K562 (cell line): ENCODE results near the gene WIPF2. TPM values are rescaled to one million over a fixed set of nuclear protein-coding genes. Genes with fewer than 3 reads are reported as not detected.
A peak's percentile ranks its signal among the peaks of the same experiment; 100 is the strongest.

Source experiments
- ATF1 ChIP-seq, 2 experiments: fragments of 450-650 bp in 1 of 2; IDR thresholded peaks; 2 replicates each; pipeline ENCODE4 v1.6.1; 2016; ENCODE audit warnings: missing compliant biosample characterization in 1 of 2, missing genetic modification characterization in 1 of 2
- BDP1 ChIP-seq: IDR thresholded peaks from 3 replicates; pipeline ENCODE4 v1.6.1; 2011; ENCODE audit not compliant: insufficient read length, insufficient read depth
- HEY1 ChIP-seq: fragments of 250-450 bp; sonication (Bioruptor Pico); IDR thresholded peaks from 2 replicates; pipeline ENCODE4 v1.5.0; 2020; ENCODE audit warnings: mild to moderate bottlenecking, moderate library complexity, borderline replicate concordance
- JUND ChIP-seq, 2 experiments: IDR thresholded peaks; 2 replicates in 1 of 2; 3 replicates in 1 of 2; pipeline ENCODE4 v1.6.1; 2011; ENCODE audit warnings: borderline replicate concordance in 2 of 2, low read depth in 2 of 2, low read length in 2 of 2, improper control_type of control experiment in 1 of 2, missing biosample characterization in 1 of 2, missing genetic modification characterization in 1 of 2, missing genetic modification reagents in 1 of 2
- KDM5B ChIP-seq: fragments of 200-600 bp; sonication (generic); IDR thresholded peaks from 2 replicates; pipeline ENCODE4 v1.6.1; 2012; ENCODE audit warnings: low read depth, mild to moderate bottlenecking, moderate library complexity, low read length, control low read depth, inconsistent platforms; ENCODE audit not compliant: insufficient replicate concordance
- LCOR ChIP-seq: sonication (generic); formaldehyde crosslinking; IDR thresholded peaks from 2 replicates; pipeline ENCODE4 v1.8.0; 2022; ENCODE audit warnings: mild to moderate bottlenecking, missing genetic modification reagents
- RFX7 ChIP-seq: fragments of 250-450 bp; sonication (Bioruptor Pico); IDR thresholded peaks from 2 replicates; pipeline ENCODE4 v1.5.1; 2021; ENCODE audit warnings: mild to moderate bottlenecking
- SP1 ChIP-seq: sonication (generic); formaldehyde crosslinking; IDR thresholded peaks from 2 replicates; pipeline ENCODE4 v1.8.1; 2022; ENCODE audit warnings: mild to moderate bottlenecking, missing genetic modification reagents
- SRF ChIP-seq, 2 experiments: fragments of 250-450, 450-650 bp in 1 of 2; sonication (Bioruptor Pico) in 1 of 2; sonication (generic) in 1 of 2; formaldehyde crosslinking; IDR thresholded peaks; 2 replicates each; pipeline versions ENCODE4 v1.5.0 to v1.5.1; 2020 to 2022; ENCODE audit warnings: mild to moderate bottlenecking in 1 of 2, missing genetic modification reagents in 1 of 2
- TGIF2 ChIP-seq: sonication (generic); formaldehyde crosslinking; IDR thresholded peaks from 2 replicates; pipeline ENCODE4 v1.8.1; 2022; ENCODE audit warnings: mild to moderate bottlenecking, missing genetic modification reagents, moderate library complexity
- ZFP1 ChIP-seq: fragments of 450-650 bp; formaldehyde crosslinking; IDR thresholded peaks from 2 replicates; pipeline ENCODE4 v1.4.0; 2020; ENCODE audit warnings: mild to moderate bottlenecking, mixed read lengths
- ZFX ChIP-seq: sonication (generic); formaldehyde crosslinking; IDR thresholded peaks from 2 replicates; pipeline ENCODE4 v1.8.0; 2022; ENCODE audit warnings: mild to moderate bottlenecking, missing genetic modification reagents, moderate library complexity
- ZNF778 ChIP-seq: fragments of 450-650 bp; formaldehyde crosslinking; IDR thresholded peaks from 2 replicates; pipeline ENCODE4 v1.4.0; 2020; ENCODE audit warnings: mild to moderate bottlenecking, moderate library complexity
- polyA plus RNA-seq, 8 experiments: library from polyadenylated mRNA; depleted of rRNA in 4 of 8; stranded (reverse) in 5 of 8; unstranded in 3 of 8; fragments of >200 nt; fragmentation: Nextera tagmentation in 2 of 8; fragmentation: Illumina TruSeq in 1 of 8; extraction: Ambion mirVana in 2 of 8; extraction: Trizol in 1 of 8; gene quantifications; 2 replicates each; pipeline versions ENCODE4 v1.2.1 to v1.2.3, GENCODE V29; 2011 to 2014; ENCODE audit warnings: inconsistent platforms in 1 of 8, missing spikeins in 1 of 8
- total RNA-seq, 7 experiments: library from RNA; depleted of rRNA in 6 of 7; stranded (reverse); fragments of >200 nt in 6 of 7; fragmentation: Illumina TruSeq in 2 of 7; extraction: Trizol in 2 of 7; gene quantifications; 2 replicates each; pipeline versions ENCODE4 v1.2.1 to v1.2.3, GENCODE V29; 2011 to 2021; ENCODE audit warnings: low replicate concordance in 1 of 7
- TF ChIP-seq, protein P1 (sequence below): fragments of 250-450 bp; sonication (Bioruptor Pico); IDR thresholded peaks from 2 replicates; pipeline ENCODE4 v1.4.0; 2020; ENCODE audit warnings: mild to moderate bottlenecking
- TF ChIP-seq, protein P2 (sequence below), 2 experiments: fragments of 450-650 bp in 1 of 2; sonication (generic) in 1 of 2; formaldehyde crosslinking; conservative IDR thresholded peaks; 2 replicates each; pipeline versions ENCODE4 v1.4.0 to v1.8.1; 2020 to 2022; ENCODE audit warnings: mild to moderate bottlenecking in 1 of 2, missing genetic modification reagents in 1 of 2
- TF ChIP-seq, protein P3 (sequence below), 2 experiments: IDR thresholded peaks; 2 replicates each; pipeline ENCODE4 v1.6.1; 2011; ENCODE audit warnings: borderline replicate concordance in 1 of 2, control low read depth in 1 of 2, low read depth in 1 of 2, low read length in 1 of 2, mild to moderate bottlenecking in 1 of 2, mixed read lengths in 1 of 2, moderate library complexity in 1 of 2; ENCODE audit not compliant: insufficient read depth in 1 of 2, insufficient read length in 1 of 2, poor library complexity in 1 of 2, severe bottlenecking in 1 of 2; ENCODE audit errors: extremely low read depth in 1 of 2
- TF ChIP-seq, protein P4 (sequence below): sonication (generic); formaldehyde crosslinking; IDR thresholded peaks from 2 replicates; pipeline ENCODE4 v1.8.1; 2023; ENCODE audit warnings: mild to moderate bottlenecking, missing genetic modification reagents, moderate library complexity
- TF ChIP-seq, protein P5 (sequence below): sonication (generic); formaldehyde crosslinking; IDR thresholded peaks from 2 replicates; pipeline ENCODE4 v1.8.1; 2023; ENCODE audit warnings: mild to moderate bottlenecking, missing genetic modification reagents

WIPF2 gene
- total and polyA plus RNA-seq, 9 of the 15 experiments (the other 6 are each of a cell fraction or from before 2014, with no cell fraction given), result 3.6 to 15.0 (median 5.3) TPM

DNA sequence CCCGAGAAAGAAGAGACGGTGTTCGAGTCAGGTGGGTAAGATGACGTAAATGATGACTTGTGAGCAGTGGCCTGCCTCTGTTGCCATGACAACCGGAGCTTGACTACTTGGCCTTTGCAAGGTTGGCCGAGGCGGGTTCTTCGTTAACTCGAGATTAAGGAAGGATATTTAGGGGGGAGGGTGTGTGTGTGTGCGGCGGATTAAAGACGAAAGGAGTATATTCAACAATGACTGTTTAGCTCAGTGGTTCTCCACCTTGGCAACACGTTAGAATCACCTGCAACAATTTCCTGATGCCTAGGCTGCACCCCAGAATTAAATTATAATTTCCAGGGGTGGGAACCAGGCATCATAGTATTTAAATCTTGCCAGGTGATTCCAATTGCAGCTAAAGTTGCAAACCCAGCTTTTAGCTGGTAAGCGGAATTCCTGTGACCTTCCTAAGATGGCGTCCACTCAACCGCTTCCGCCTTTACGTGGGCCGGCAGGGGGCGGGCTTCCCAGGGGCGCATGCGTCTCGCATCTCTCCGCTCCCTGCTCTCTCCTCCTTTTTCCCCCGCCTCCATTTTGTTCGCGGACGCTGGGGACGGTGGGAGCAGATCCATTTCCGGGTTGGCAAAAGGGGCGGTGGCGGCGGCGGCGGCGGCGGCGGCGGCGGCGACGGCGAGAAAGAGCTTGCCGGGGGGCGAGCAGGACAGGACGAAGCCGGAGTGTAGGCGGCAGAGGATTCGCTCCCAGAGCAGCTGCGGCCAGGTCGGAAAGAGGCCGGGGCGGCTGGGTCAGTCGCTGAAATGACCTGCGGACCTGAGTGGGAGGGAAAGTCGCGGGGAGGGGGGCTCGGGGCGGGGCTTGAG lies at the start of gene WIPF2 (continued):
- TF ChIP-seq, protein P1, sequence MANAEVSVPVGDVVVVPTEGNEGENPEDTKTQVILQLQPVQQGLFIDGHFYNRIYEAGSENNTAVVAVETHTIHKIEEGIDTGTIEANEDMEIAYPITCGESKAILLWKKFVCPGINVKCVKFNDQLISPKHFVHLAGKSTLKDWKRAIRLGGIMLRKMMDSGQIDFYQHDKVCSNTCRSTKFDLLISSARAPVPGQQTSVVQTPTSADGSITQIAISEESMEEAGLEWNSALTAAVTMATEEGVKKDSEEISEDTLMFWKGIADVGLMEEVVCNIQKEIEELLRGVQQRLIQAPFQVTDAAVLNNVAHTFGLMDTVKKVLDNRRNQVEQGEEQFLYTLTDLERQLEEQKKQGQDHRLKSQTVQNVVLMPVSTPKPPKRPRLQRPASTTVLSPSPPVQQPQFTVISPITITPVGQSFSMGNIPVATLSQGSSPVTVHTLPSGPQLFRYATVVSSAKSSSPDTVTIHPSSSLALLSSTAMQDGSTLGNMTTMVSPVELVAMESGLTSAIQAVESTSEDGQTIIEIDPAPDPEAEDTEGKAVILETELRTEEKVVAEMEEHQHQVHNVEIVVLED (CRISPR knock-in tag), result peak; percentile 89
- no peak for TF ChIP-seq BDP1
- TF ChIP-seq, protein P2, sequence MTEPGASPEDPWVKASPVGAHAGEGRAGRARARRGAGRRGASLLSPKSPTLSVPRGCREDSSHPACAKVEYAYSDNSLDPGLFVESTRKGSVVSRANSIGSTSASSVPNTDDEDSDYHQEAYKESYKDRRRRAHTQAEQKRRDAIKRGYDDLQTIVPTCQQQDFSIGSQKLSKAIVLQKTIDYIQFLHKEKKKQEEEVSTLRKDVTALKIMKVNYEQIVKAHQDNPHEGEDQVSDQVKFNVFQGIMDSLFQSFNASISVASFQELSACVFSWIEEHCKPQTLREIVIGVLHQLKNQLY (CRISPR knock-in tag; conservative IDR thresholded peaks at IDR 0.05), result no peak
- TF ChIP-seq TGIF2 (CRISPR knock-in tag), result no peak
- TF ChIP-seq, protein P3, sequence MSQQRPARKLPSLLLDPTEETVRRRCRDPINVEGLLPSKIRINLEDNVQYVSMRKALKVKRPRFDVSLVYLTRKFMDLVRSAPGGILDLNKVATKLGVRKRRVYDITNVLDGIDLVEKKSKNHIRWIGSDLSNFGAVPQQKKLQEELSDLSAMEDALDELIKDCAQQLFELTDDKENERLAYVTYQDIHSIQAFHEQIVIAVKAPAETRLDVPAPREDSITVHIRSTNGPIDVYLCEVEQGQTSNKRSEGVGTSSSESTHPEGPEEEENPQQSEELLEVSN (IDR thresholded peaks at IDR 0.05; ENCODE audit: borderline replicate concordance in 1 of 2, extremely low read depth in 1 of 2, insufficient read depth in 1 of 2, insufficient read length in 1 of 2, low read depth in 1 of 2, low read length in 1 of 2, poor library complexity in 1 of 2, severe bottlenecking in 1 of 2), result peak in 1 of 2 experiments; percentile 11
- no peak for TF ChIP-seq HEY1
- no peak for TF ChIP-seq LCOR (CRISPR knock-in tag)
- no peak for TF ChIP-seq ATF1 (CRISPR knock-in tag; IDR thresholded peaks at IDR 0.05)
- TF ChIP-seq ATF1 (tag; IDR thresholded peaks at IDR 0.05), result peak; percentile 89
- TF ChIP-seq ZFP1 (CRISPR knock-in tag), result no peak
- peak; percentile 55 for TF ChIP-seq ZFX (CRISPR knock-in tag)
- TF ChIP-seq KDM5B, result no peak
- TF ChIP-seq JUND (IDR thresholded peaks at IDR 0.05; ENCODE audit: borderline replicate concordance, low read depth, low read length), result peak; percentile 64
- peak; percentile 57; the same call in 2 of the 3 replicates for TF ChIP-seq JUND (tag; IDR thresholded peaks at IDR 0.05; ENCODE audit: borderline replicate concordance, low read depth, low read length)
- TF ChIP-seq, protein P4, sequence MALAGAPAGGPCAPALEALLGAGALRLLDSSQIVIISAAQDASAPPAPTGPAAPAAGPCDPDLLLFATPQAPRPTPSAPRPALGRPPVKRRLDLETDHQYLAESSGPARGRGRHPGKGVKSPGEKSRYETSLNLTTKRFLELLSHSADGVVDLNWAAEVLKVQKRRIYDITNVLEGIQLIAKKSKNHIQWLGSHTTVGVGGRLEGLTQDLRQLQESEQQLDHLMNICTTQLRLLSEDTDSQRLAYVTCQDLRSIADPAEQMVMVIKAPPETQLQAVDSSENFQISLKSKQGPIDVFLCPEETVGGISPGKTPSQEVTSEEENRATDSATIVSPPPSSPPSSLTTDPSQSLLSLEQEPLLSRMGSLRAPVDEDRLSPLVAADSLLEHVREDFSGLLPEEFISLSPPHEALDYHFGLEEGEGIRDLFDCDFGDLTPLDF, result no peak
- TF ChIP-seq, protein P5, sequence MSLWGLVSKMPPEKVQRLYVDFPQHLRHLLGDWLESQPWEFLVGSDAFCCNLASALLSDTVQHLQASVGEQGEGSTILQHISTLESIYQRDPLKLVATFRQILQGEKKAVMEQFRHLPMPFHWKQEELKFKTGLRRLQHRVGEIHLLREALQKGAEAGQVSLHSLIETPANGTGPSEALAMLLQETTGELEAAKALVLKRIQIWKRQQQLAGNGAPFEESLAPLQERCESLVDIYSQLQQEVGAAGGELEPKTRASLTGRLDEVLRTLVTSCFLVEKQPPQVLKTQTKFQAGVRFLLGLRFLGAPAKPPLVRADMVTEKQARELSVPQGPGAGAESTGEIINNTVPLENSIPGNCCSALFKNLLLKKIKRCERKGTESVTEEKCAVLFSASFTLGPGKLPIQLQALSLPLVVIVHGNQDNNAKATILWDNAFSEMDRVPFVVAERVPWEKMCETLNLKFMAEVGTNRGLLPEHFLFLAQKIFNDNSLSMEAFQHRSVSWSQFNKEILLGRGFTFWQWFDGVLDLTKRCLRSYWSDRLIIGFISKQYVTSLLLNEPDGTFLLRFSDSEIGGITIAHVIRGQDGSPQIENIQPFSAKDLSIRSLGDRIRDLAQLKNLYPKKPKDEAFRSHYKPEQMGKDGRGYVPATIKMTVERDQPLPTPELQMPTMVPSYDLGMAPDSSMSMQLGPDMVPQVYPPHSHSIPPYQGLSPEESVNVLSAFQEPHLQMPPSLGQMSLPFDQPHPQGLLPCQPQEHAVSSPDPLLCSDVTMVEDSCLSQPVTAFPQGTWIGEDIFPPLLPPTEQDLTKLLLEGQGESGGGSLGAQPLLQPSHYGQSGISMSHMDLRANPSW (CRISPR knock-in tag), result no peak
- no peak for TF ChIP-seq RFX7 (CRISPR knock-in tag)
- peak; percentile 81 for TF ChIP-seq SP1 (CRISPR knock-in tag)
- peak in 1 of 2 experiments; percentile 75; a peak in 1 of 4 replicates for TF ChIP-seq SRF (CRISPR knock-in tag; IDR thresholded peaks at IDR 0.05)
- no peak for TF ChIP-seq ZNF778
